Spleen (tissue), 11 donors: ENCODE data around the gene SYNE2. TPM values are rescaled to one million over a fixed set of nuclear protein-coding genes. Genes with fewer than 3 reads are reported as not detected.

ENCODE experiments used
- DNase-seq: peaks from one replicate; pipeline ENCODE4 v3.0.0-alpha.2; 2020
- H3K27ac ChIP-seq, 8 donors: fragments of 200-600 bp; sonication (generic) in 7 of 8; 1 replicate in 4 of 8; 2 replicates in 4 of 8; pipeline versions ENCODE4 v1.5.0 to v1.8.0; 2016 to 2021; ENCODE audit warnings: inconsistent platforms in 4 of 8, mild to moderate bottlenecking in 4 of 8, moderate library complexity in 1 of 8
- H3K27me3 ChIP-seq, 7 donors: fragments of 200-600 bp; sonication (generic) in 6 of 7; replicated peaks in 1 of 7; 1 replicate in 4 of 7; 2 replicates in 3 of 7; pipeline versions ENCODE4 v1.5.0 to v1.8.0; 2016 to 2021; ENCODE audit warnings: inconsistent platforms in 3 of 7, mild to moderate bottlenecking in 1 of 7
- H3K36me3 ChIP-seq, 6 donors: fragments of 200-600 bp; sonication (generic) in 5 of 6; 1 replicate in 4 of 6; 2 replicates in 2 of 6; pipeline versions ENCODE4 v1.5.0 to v1.8.0; 2016 to 2021; ENCODE audit warnings: inconsistent platforms in 2 of 6
- H3K4me1 ChIP-seq, 6 donors: fragments of 200-600 bp; sonication (generic) in 5 of 6; 1 replicate in 3 of 6; 2 replicates in 3 of 6; pipeline versions ENCODE4 v1.5.0 to v1.8.0; 2016 to 2021; ENCODE audit warnings: inconsistent platforms in 3 of 6
- H3K4me3 ChIP-seq, 8 donors: fragments of 200-600 bp; sonication (generic) in 7 of 8; 1 replicate in 4 of 8; 2 replicates in 4 of 8; pipeline versions ENCODE4 v1.5.0 to v1.8.0; 2016 to 2021; ENCODE audit warnings: inconsistent platforms in 4 of 8, mild to moderate bottlenecking in 4 of 8, moderate library complexity in 2 of 8
- H3K9me3 ChIP-seq, 8 donors: fragments of 200-600 bp; sonication (generic) in 7 of 8; 1 replicate in 4 of 8; 2 replicates in 4 of 8; pipeline versions ENCODE4 v1.5.0 to v1.8.0; 2016 to 2021; ENCODE audit warnings: inconsistent platforms in 4 of 8
- CTCF ChIP-seq, 11 experiments: fragments of 200-600 bp in 7 of 11; fragments of 450-650 bp in 4 of 11; sonication (generic) in 4 of 11; IDR thresholded peaks in 8 of 11; conservative IDR thresholded peaks in 3 of 11; 1 replicate in 7 of 11; 2 replicates in 4 of 11; pipeline versions ENCODE4 v1.4.0 to v1.8.0; 2016 to 2021; ENCODE audit warnings: antibody characterized with exemption in 11 of 11, inconsistent platforms in 4 of 11, mild to moderate bottlenecking in 1 of 11
- POLR2A ChIP-seq, 3 donors: fragments of 450-650 bp; IDR thresholded peaks; one replicate each; pipeline ENCODE4 v1.5.1; 2017; ENCODE audit warnings: antibody characterized with exemption in 3 of 3, mild to moderate bottlenecking in 1 of 3
- POLR2AphosphoS5 ChIP-seq, 3 donors: sonication (generic); formaldehyde crosslinking; IDR thresholded peaks; one replicate each; pipeline ENCODE4 v1.5.1; 2017; ENCODE audit warnings: antibody characterized with exemption in 3 of 3
- WGBS, 5 donors: extraction: QIAGEN DNeasy Blood & Tissue Kit in 3 of 5; methylation state at CpG; one replicate each; pipeline versions ENCODE4 v1.1.5 to v1.1.7; 2013 to 2018; 5-methylcytosine and 5-hydroxymethylcytosine counted together
- intact Hi-C: fragments of 100-400 bp; cut with DNase I; formaldehyde crosslinking; loops from one replicate; pipeline ENCODE4 v1.15.0; 2023; ENCODE audit warnings: low total_unique reads
- polyA plus RNA-seq, 3 donors: library from polyadenylated mRNA; stranded (reverse); fragments of 200-250 nt; gene quantifications; one replicate each; pipeline ENCODE4 v1.2.1, GENCODE V29; 2013
- total RNA-seq, 7 donors: library from RNA; depleted of rRNA in 3 of 7; stranded (reverse); fragments of >200 nt in 3 of 7; fragmentation: NEBNext Ultra II Directional in 4 of 7; extraction: Animal tissue kit (Norgen Biotek cat#: 25700) in 4 of 7; gene quantifications; one replicate each; pipeline versions ENCODE4 v1.1.0 to v1.2.1, GENCODE V29; 2016 to 2021
- donor health status: healthy with polysubstance abuse.
- donor health status: DM: no; HTN: no; CAD: no; lungs with moderate emphysema.
- donor health status: DM: no; HTN: no; CAD: no.
- donor health status: Bipolar disorder and iron deficiency.
- donor health status: healthy.
- donor health status: DM: no; HTN: no; CAD: no.
- donor health status: DM: yes; HTN: yes; CAD: no.

The SYNE2 gene
- total and polyA plus RNA-seq, 10 donors: 16.0 to 173 (median 147) TPM

DNA sequence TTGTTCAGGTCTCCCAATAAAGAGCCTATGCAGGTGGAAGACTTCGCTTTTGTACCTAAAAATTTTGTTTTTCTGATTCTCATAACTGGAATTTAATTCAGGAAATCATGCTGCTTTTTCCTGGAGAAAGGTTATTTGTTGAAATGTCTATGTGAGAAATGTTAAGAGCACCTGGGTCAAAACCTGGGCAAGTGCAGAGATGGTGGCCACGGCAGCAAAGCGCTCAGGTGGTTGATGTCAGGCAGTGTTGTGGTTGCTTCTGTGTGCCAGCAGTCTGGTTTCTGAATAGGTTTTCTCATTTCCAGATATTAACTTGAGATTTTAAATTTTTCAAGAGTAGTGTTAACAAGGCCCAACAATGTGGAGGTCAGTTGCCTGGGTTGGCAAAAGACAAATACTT is 345.2 kb downstream of the SYNE2 start:
- no peak for TF ChIP-seq CTCF (IDR thresholded peaks at IDR 0.05 in 8 of 11, conservative IDR thresholded peaks at IDR 0.05 in 3 of 11)
- no peak for TF ChIP-seq POLR2AphosphoS5 (IDR thresholded peaks at IDR 0.05)
- TF ChIP-seq POLR2A (IDR thresholded peaks at IDR 0.05): no peak
- Histone ChIP-seq H3K4me3 (no peak overlapping the region), H3K27me3 (no peaks in the 10 kb centered on the region), H3K4me1 (peaks cover 25 to 76% (median 45%) of the 10 kb centered on the region in 6 donors), H3K27ac (peak overlapping the region in 5 of 8 donors; percentile 26 to 87 (median 77)), H3K36me3 (peaks cover 0 to 13% (median 0%) of the 10 kb centered on the region in 6 donors), H3K9me3 (no peaks in the 10 kb centered on the region)
- no peak for DNase-seq
- 59 to 94% (median 78%) methylated on average over 3 of the region's 3 CpGs for WGBS, 5 donors
- intact Hi-C loops: no loop called here

GRCh38 chr14:64198486-64198885 is 345.7 kb downstream of the SYNE2 start:
- TF ChIP-seq POLR2A (IDR thresholded peaks at IDR 0.05): no peak
- no peak for TF ChIP-seq POLR2AphosphoS5 (IDR thresholded peaks at IDR 0.05)
- intact Hi-C loops: no loop called here
- H3K27me3 ChIP-seq: no peaks in the 10 kb centered on the region

DNA sequence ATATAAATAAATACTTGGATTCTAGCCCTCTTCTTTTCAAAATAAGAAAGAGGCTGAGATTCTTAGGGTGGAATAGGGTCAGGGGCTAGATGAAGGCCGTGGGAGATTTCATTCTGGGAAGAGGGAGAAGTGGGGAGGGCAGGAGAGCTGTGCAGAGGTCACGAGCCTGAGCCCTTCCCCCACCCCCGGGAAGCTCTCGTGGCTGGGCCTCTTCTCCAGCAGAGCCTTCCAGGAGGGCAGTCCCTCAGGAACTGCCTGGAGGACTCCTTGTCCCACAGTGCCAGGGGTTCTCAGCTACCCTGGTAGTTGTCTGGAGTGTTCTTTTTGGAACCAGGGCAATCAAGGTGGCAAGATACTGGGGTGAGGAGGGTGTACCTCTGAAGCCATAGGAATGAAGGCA is 347.4 kb downstream of the SYNE2 start:
- peaks cover 0 to 22% (median 0%) of the 10 kb centered on the region in 6 donors for H3K36me3 ChIP-seq
- no peak for DNase-seq
- peaks cover 18 to 61% (median 36%) of the 10 kb centered on the region in 6 donors for H3K4me1 ChIP-seq
- H3K27ac ChIP-seq: peak overlapping the region in 7 of 8 donors; percentile 5 to 55 (median 33)
- H3K9me3 ChIP-seq: no peaks in the 10 kb centered on the region
- 58 to 82% (median 72%) methylated on average over 4 of the region's 4 CpGs for WGBS, 5 donors
- peak; percentile 9 to 68 (median 61) for TF ChIP-seq POLR2AphosphoS5 (IDR thresholded peaks at IDR 0.05)
- no peak for TF ChIP-seq CTCF (IDR thresholded peaks at IDR 0.05 in 8 of 11, conservative IDR thresholded peaks at IDR 0.05 in 3 of 11)
- TF ChIP-seq POLR2A (IDR thresholded peaks at IDR 0.05): no peak
- intact Hi-C loops: no loop called here
- H3K27me3 ChIP-seq: no peaks in the 10 kb centered on the region
- no peak overlapping the region for H3K4me3 ChIP-seq

More at GRCh38 chr14:64198486-64198885, 345.7 kb downstream of the SYNE2 start:
- Histone ChIP-seq H3K4me3 (no peak overlapping the region), H3K4me1 (peaks cover 25 to 76% (median 45%) of the 10 kb centered on the region in 6 donors), H3K27ac (peak overlapping the region in 4 of 8 donors; percentile 19 to 77 (median 50)), H3K9me3 (no peaks in the 10 kb centered on the region), H3K36me3 (peaks cover 0 to 17% (median 0%) of the 10 kb centered on the region in 6 donors)
- DNase-seq: no peak
- WGBS, 5 donors: 61 to 89% (median 82%) methylated on average over 3 of the region's 3 CpGs

DNA sequence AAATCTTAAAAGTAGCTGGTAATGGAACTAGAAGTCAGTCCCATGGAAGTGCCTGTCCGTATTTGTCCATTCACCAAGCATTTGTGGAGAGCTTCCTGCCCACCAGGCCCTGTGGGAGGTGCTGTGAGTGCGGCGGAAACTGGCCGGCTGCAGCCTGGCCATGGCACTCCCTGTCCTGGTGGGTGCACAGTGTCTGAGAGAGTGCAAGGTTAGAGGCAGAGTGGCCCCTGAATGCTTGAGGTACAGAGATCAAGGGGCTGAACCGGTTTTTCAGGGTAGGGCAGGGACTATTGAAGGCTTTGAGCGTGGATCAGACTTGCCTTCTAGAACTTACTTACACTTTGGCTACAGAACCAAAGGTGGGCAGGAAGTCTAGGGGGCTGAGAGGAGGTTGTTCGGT is 348.5 kb downstream of the SYNE2 start:
- Histone ChIP-seq H3K27me3 (no peaks in the 10 kb centered on the region), H3K4me1 (peaks cover 8 to 49% (median 25%) of the 10 kb centered on the region in 6 donors), H3K9me3 (no peaks in the 10 kb centered on the region), H3K4me3 (no peak overlapping the region), H3K27ac (peak overlapping the region in 6 of 8 donors; percentile 14 to 55 (median 28)), H3K36me3 (peaks cover 0 to 22% (median 0%) of the 10 kb centered on the region in 6 donors)
- intact Hi-C loops: no loop called here
- no peak for DNase-seq
- TF ChIP-seq CTCF (IDR thresholded peaks at IDR 0.05 in 8 of 11, conservative IDR thresholded peaks at IDR 0.05 in 3 of 11) (no peak), POLR2AphosphoS5 (IDR thresholded peaks at IDR 0.05) (peak in 1 of 3 donors; percentile 15)
- WGBS, 5 donors: 79 to 97% (median 84%) methylated on average over 7 of the region's 7 CpGs
